Stimulated activated CD8-positive, alpha-beta memory T cell treated with anti-CD3 and anti-CD28 coated beads, Interleukin-2, amount 100 ng/mL, for 48 hours (primary cell): ENCODE measurements around the gene GRID1.

Experiments
- DNase-seq, 2 donors: peaks; one replicate each; pipeline ENCODE4 v3.0.0-alpha.2; 2020; ENCODE audit warnings: low read depth in 2 of 2

The GRID1 gene

GRCh38 chr10:86370006-86370585 is 3.5 kb upstream of the GRID1 start:
- no peak for DNase-seq

- no peak for DNase-seq
Observed at GRCh38 chr10:86368987-86369386, 2.4 kb upstream of the GRID1 start.

GRCh38 chr10:86368046-86368445 is 1.5 kb upstream of the GRID1 start:
- DNase-seq, result no peak

GRCh38 chr10:86367152-86367951 is 757 bp upstream of the GRID1 start:
- DNase-seq, result no peak

GRCh38 chr10:86366902-86367151 is 232 bp upstream of the GRID1 start:
- DNase-seq, result no peak

- no peak for DNase-seq
Observed at GRCh38 chr10:86365346-86366032, 1.1 kb downstream of the GRID1 start.

GRCh38 chr10:86364491-86365345 is 1.9 kb downstream of the GRID1 start:
- no peak for DNase-seq

GRCh38 chr10:86363833-86364490 is 2.6 kb downstream of the GRID1 start:
- no peak for DNase-seq

GRCh38 chr10:86363184-86363832 is 3.3 kb downstream of the GRID1 start:
- DNase-seq, result no peak

- DNase-seq, result no peak
Observed at GRCh38 chr10:86362586-86363183, 3.9 kb downstream of the GRID1 start.

- no peak for DNase-seq
Observed at GRCh38 chr10:86362129-86362527, 4.5 kb downstream of the GRID1 start.

- DNase-seq, result no peak
Observed at GRCh38 chr10:86361156-86362128, 5.2 kb downstream of the GRID1 start.

- no peak for DNase-seq
Observed at GRCh38 chr10:86360657-86361056, 5.9 kb downstream of the GRID1 start.

- DNase-seq, result no peak
Observed at GRCh38 chr10:86359954-86360353, 6.6 kb downstream of the GRID1 start.

- no peak for DNase-seq
Observed at GRCh38 chr10:86359111-86359510, 7.5 kb downstream of the GRID1 start.

- no peak for DNase-seq
Observed at GRCh38 chr10:86357676-86358075, 8.9 kb downstream of the GRID1 start.

GRCh38 chr10:86357041-86357440 is 9.6 kb downstream of the GRID1 start:
- no peak for DNase-seq

- DNase-seq, result no peak
Observed at GRCh38 chr10:86356296-86356695, 10.3 kb downstream of the GRID1 start.

GRCh38 chr10:86355571-86356038 is 11.0 kb downstream of the GRID1 start:
- DNase-seq, result no peak
